ENCODE data around the gene KLHDC8A.
A peak's percentile ranks its signal among the peaks of the same experiment; 100 is the strongest.
"Not testable (repeated sequence)": the region's sequence is repeated elsewhere in the genome, so short reads cannot be mapped to it uniquely, and the experiment has no call there.

KLHDC8A gene

DNA sequence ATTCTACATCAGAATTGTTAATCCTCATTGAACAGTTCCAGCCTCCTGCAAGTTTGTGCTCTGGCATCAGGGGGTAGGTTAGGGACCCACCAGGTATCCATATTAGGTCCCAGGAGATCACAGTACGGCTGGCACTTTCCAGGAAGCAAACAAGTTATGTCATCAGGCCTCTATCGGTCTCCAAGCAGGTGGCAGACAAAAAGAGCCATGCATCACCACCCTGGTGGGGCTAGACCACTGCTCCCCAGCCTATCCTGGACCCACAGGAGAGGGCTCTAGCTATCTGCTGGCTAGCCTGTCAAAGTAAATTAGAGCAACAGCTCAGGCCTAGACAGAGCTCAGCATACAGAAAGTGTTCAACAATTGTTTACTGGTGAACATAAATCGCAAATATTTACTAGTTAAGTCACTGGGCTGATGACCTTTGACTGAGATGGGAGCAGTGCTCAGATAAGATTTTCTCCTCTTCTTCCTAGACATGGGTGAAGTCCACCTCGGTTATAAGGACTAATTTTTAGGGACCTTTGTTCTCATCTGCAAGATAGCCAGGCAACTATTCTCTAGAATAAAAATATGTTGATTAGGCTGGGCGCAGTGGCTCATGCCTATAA is 41.6 kb downstream of the KLHDC8A start:
- no peak for DNase-seq

DNA sequence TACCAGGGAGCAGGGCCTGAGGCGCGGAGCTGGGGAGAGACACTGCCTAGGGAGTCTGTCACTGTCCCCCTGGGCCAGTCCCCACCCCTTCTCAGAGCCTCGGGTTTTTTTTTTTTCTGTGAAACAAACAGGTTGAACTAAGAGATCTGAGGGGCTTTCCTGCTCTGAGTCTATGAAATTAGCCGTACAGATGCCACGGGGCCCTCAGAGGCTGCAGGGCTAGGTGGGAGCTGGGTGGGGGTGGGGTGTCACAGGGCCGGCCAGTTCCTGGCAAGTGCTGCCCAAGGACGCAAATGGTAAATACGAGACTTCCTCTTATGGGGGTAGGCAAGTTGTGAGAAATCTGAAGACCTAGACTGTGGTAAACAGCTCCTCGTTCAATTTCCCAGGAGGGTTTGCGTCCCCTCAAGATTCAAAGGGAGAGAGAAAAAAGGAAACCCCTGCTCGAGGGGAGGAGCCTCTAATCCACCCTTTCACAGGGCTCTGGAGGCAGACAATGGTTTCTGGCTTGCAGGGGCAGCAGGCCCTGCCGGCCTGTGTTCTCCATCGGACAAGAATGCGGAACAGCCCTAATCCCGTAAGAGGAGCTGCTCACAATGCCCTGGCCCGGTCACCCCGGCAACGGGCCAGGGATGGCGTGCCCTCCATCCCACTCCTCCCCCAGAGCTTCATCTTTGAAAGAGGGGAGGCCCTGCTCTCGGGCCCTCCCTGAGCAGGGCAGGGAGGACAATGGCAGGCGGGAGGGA is 43.0 kb downstream of the KLHDC8A start:
- DNase-seq = peak; percentile 43

DNA sequence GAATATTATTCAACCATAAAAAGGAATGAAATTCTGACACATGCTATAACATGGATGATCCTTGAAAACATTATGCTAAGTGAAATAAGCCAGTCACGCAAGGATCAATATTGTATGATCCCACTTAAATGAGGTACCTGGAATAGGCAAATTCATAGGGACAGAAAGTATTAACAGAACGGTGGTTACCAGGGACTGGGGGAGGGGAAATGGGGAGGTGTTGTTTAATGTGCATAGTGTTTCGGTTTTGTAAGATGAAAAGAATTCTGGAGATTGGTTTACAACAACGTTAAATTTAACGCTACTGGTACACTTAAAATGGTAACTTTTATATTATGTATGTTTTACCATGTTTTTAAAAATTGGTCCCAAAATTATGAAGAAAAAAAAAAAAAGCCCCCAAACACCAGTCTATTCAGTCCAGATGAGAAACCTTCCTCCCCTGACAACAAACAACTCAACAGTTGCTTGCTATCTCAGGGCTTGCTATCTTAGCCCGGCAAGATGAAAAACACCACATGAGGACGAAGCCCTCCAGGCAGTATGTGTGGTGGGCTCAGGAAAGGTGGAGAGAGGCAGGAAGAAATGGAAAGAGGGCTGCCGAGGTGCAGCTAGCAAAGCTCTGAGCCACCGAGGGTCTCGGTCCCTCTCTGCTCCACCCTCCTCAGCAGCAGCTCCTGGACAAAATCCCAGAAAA is 43.7 kb downstream of the KLHDC8A start:
- no peak for DNase-seq

DNA sequence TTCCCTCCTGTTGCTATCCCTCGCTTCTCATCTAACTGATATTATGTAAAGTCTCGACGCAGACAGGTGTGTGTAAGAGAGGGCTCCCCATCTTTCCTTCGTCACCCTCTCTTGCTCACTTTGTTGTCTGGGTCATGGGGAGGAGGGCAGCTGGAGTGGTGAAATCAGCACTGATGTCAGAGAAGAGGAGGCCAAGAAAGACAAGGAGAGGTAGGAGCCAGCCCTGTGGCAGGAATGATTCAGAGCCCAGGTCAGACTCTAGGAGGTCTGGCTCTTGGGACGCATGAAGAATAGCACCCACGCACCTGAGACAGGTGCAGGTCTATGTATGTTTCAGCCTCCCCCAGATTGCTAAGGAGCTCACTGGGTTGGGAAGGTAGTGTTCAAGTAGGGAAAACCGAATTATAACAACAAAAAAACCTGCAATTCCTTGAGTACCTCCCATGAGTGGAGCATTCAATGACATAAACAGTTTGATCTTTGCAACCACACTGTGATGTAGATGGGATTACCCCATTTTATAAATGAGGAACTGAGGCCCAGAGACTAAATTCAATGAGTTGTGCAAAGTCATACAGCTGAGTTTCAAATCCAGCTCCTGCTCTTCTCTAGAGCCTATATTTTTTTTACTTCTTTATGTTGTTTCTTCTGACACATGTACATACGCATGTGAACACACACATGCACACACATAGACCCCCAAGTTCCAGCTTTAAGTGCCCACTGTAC is 45.6 kb downstream of the KLHDC8A start:
- no peak for DNase-seq

- no peak for DNase-seq
Observed at GRCh38 chr1:205309741-205310140, 47.0 kb downstream of the KLHDC8A start.

GRCh38 chr1:205306929-205307566 is 49.7 kb downstream of the KLHDC8A start:
- DNase-seq = no peak

DNA sequence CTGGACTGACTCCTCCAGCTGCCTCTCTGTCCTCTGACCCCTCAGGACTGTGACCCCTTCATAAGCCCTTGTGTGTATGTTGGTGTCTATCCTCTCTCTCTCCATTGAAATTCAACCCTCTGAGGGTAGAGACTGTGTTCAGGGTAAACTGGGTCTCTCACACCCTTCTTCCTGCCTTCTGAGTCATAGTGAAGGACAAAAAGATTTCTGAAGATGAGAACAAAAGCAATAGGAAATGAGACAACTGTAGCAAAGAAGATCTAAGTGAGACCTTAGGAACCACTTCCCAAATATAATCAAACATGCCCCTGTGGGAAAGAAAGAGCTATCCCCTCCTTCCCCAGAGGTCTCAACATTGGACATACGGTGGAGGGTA is 52.0 kb downstream of the KLHDC8A start:
- DNase-seq = no peak

DNA sequence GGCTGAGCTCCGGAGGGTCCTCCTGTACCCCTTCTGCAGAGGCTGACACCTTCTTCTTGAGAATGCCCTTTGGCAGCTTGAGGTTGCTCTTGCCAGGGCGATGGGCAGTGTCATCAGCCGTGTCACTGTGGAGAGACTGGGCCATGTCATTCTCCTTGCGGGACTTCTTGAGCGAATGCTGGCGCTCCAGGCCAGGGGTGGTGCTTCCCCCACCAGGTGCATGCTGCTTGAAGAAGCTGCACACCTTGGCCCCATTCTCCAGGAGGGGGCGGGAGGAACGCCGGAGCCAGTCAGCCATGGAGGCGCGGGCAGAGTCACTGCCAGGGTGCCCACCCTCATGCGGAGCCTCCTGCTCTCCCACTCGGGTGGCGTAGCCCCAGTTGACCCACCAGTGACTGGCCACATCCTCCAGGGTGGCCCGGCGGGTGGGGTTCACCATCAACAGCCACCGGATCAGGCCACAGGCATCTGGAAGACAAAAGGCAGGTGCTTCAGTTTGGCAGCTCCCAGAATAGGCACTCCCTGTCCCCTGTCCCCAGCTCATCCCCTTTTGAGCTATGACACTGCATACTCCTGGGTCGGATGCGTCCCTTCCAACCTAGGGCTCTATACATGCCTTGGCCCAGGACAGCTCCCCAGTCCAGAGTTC is 52.6 kb downstream of the KLHDC8A start:
- no peak for DNase-seq

GRCh38 chr1:205303247-205303888 is 53.4 kb downstream of the KLHDC8A start:
- DNase-seq = no peak

- no peak for DNase-seq
Observed at GRCh38 chr1:205301842-205302588, 54.7 kb downstream of the KLHDC8A start.

DNA sequence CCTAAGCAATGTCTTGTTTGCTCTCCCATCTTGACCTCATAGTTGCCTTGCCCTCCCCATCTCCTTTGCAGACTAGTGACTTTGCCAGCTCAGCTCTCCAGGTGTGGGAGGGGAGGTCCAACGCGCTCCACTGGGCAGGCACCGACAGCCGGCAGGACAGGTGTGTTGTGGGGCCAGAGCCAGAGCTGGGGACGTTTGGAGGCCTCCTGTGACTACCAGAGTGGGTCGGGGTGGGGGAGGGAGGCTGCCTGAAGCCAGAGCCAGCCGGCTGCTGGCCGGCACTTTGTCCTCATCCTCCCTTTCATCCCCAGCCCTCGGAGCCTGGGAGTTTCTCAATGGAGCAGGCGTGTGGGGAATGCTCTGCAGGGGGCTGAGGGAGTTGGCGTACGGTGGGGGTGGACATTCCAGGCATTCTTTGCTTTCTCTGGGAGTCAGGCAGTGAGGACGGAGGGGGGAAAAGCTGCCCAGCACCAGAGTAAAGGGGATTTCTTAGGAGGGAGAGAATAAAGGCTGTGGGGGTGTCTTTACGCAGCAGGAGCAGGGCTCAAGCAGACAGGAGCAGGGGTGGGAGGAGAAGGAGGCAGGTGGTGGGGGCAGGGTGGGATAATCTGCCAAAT is 55.4 kb downstream of the KLHDC8A start:
- no peak for DNase-seq

DNA sequence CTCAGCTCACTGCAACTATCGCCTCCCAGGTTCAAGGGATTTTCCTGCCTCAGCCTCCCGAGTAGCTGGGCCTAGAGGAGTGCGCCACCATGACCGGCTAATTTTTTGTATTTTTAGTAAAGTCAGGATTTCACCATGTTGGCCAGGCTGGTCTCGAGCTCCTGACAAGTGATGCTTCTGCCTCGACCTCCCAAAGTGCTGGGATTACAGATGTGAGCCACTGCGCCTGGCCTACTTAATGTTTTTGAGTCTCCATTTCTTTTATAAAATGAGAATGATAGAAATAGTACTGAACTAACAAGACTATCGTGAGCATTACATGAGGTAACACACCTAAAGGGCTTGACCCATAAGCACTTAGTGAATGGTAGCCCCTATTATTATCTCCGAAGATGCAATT is 56.6 kb downstream of the KLHDC8A start:
- DNase-seq = no peak

GRCh38 chr1:205298191-205298994 is 58.3 kb downstream of the KLHDC8A start:
- DNase-seq = no peak

DNA sequence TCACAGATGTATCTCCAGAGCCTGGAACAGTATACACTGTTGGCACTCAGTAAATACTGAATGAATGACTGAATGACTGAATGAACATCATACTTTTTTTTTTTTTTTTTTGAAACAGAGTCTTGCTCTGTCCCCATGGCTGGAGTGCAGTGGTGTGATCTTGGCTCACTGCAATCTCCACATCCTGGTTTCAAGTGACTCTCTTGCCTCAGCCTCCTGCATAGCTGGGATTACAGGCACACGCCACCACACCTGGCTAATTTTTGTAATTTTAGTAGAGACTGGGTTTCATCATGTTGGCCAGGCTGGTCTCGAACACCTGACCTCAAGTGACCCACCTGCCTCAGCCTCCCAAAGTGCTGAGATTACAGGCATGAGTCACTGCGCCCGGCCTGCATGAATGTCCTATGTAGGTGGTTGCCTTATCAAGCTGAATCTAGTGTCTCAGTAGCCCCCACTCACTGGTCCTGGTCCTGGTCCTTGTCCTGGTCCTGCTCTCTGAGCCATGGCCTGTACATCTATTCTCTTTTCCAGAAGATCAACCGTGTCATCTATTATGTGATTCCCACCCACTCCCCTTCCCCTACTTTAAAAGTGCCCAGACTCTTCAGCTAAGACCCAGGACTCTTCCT is 59.1 kb downstream of the KLHDC8A start:
- not testable (repeated sequence) for DNase-seq

DNA sequence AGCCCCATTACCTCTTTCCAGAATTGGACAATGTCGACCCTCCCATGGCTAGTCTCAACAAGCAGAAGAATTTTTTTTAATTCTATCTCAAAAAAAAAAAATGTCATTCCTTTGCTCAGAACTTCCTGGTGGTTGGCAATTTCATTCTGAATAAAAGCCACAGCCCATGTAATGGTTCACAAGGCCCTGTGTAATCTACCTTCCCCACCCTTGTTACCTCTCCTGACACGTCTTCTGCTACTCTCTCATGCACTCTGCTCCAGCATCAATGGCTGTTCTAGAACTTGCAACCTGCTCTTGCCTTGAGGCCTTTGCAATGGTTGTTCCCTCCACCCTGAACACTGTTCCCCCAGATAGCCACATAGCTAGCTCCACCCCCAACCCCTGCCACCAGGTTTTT is 60.6 kb downstream of the KLHDC8A start:
- no peak for DNase-seq

- DNase-seq = no peak
Observed at GRCh38 chr1:205294934-205295333, 61.8 kb downstream of the KLHDC8A start.

DNA sequence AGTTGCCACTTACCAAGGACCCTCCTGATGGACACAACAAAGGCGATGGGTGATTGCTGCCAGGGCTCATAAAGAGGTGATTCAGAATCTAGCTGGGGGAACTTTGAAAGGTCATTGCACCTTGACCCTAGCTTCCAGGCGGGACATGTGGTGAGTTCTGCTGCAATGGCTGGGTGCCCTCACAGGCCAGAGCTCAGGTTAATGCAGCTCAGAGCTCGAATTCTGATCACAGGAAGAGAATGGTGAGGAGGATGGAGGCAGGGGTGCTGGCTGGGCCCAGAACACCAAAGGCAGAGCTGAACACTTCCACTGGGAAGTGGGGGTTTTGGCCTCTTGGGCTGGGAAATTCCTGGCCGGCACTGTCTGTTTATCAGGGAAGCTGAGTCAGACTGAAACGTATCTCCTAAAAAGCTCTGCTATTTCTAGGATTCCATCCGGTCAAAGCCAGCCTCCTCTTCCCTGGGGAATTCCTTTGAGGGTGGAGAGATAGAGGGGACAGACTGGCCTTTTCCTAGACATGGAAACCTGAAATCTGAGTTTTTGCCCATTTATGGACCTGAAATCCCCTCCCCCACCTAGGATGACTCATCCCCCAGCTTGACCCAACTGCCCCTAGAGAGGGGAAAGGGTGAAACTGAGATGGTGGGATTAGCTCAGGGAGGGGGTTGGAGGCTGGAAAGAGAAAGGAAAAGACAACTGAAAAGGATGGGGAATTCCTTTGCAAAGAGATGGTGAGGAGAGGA is 62.4 kb downstream of the KLHDC8A start:
- DNase-seq = no peak

DNA sequence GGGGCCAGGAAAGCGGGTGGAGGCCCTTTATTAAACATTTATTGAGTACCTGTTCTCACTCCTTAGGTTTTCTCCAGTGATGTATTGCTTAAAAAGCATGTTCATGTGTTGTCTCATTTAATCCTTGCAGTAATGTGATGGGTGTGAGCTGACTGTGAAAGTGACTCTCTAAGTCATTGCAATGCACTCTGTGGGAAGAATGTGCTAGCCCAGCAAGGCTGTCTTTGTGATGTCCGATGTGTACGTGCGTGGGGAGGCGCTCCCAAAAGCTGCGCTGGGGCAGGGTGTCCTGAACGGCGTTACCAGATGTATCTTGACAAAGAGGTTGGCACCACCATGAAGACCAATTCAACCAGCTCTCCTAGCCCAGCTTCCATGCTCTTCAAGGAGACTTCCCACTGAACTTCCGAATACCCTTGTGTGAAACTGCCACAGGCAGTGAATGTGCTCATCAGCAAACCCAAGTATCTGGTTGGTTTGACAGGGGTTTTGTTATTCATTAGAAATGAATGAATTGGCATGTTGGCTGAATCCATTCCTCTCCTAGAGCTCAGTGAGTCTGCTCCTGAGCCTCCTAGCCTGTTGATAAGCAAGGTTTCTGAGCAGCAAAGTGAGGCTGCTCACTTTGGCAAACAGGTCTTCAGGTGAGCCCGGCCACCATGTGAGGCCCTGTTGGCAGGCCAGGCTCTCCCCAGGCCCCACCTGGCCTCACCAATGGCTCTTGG is 63.2 kb downstream of the KLHDC8A start:
- DNase-seq = no peak

Data from stimulated activated CD4-positive, alpha-beta T cell treated with anti-CD3 and anti-CD28 coated beads, Interleukin-15, amount 100 ng/mL, for 24 hours (primary cell).